ENCODE results near the gene RSL1D1.

- TF ChIP-seq, protein P1, sequence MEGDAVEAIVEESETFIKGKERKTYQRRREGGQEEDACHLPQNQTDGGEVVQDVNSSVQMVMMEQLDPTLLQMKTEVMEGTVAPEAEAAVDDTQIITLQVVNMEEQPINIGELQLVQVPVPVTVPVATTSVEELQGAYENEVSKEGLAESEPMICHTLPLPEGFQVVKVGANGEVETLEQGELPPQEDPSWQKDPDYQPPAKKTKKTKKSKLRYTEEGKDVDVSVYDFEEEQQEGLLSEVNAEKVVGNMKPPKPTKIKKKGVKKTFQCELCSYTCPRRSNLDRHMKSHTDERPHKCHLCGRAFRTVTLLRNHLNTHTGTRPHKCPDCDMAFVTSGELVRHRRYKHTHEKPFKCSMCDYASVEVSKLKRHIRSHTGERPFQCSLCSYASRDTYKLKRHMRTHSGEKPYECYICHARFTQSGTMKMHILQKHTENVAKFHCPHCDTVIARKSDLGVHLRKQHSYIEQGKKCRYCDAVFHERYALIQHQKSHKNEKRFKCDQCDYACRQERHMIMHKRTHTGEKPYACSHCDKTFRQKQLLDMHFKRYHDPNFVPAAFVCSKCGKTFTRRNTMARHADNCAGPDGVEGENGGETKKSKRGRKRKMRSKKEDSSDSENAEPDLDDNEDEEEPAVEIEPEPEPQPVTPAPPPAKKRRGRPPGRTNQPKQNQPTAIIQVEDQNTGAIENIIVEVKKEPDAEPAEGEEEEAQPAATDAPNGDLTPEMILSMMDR (conservative IDR thresholded peaks at IDR 0.05; ENCODE audit: low read length) = no peak
- TF ChIP-seq EZH2phosphoT487 (IDR thresholded peaks at IDR 0.05; ENCODE audit: borderline replicate concordance) = no peak
Observed at GRCh38 chr16:11806721-11807120, 44.6 kb downstream of the RSL1D1 start.

Measured in Loucy (cell line).